GM18526 (cell line): ENCODE results near the gene TSSK6.
A peak's percentile ranks its signal among the peaks of the same experiment; 100 is the strongest.

Source experiments
- POLR2A ChIP-seq: IDR thresholded peaks from 3 replicates; pipeline ENCODE4 v1.6.1; 2011; ENCODE audit not compliant: insufficient read length; ENCODE audit errors: extremely low read depth

Gene TSSK6

GRCh38 chr19:19491321-19492025 lies 23.9 kb downstream of the TSSK6 start:
- no peak for TF ChIP-seq POLR2A

DNA sequence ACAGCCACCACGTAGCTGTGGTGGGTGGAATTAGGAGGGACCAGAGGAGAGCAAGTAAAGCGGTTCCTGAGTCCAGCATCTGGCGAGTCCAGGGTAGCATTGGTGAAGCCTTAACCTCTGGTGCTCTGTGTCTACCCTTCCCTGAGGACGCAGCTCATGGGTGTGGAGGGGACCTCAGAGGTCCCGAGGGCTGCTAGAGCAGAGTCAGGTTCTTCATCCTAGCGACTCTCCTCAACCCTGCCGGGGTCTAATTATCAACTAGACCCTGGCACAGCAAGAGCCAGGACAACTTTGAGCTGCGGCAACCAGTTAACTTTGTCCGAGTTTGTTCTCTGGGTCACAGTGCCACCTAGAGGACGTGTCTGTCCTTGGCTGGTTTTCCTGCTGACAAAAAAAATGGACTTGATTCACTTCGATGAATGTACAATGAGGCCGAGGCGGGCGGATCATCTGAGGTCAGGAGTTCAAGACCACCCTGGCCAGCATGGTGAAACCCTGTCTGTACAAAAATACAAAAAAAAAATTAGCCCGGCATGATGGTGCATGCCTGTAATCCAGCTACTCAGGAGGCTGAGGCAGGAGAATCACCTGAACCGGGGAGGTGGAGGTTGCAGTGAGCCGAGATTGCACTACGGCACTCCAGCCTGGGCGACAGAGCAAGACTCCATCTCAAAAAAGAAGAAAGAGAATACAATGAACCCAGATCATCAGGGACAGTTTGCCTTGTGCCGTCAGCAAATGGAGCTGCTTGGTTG lies 25.0 kb downstream of the TSSK6 start:
- no peak for TF ChIP-seq POLR2A

- no peak for TF ChIP-seq POLR2A
Observed at GRCh38 chr19:19489804-19490204, 25.5 kb downstream of the TSSK6 start.

GRCh38 chr19:19488875-19489690 lies 26.3 kb downstream of the TSSK6 start:
- TF ChIP-seq POLR2A: peak; percentile 27

DNA sequence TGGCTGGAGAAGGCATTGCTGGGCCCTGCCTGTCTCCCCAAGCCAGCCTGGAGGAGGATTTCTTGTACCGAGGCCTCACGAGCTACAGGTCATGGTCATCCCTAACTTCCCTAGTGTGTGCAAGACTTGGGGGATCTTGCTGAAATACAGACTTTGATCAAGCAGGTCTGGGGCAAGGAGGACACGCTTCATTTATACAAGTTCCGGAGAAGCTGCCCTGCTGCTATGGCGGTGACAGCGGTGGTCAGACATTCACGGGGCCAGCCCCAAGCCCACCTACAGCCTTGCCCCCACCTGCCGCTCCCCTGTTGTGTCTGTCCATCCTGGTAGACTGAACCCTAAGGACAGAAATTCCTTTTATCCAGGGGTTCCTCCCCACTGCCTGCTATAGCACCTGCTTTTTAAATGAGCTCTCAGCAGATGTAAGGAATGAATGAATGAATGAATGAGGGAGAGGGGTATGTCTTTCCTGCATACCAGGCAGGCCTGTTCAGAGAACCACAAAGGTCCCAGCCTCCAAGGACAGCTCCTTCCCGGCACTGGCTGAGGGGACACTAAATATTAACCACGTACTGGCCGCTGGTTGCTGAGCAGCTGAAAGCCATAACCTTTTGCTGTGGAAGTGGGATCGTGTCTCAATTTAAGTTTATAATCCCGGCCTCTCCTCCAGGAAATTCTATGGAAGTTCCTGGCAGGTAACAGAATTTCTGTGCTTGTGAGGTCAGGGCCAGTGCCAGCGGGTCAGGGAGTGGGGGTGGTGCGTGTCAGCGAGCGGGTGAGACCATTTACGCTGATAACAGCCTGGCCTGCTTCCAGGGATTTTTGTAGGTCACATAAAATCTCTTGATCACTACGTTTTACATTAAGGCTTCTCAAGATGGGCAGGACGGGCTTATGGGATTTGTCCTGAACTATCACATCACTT lies 27.1 kb downstream of the TSSK6 start:
- no peak for TF ChIP-seq POLR2A

DNA sequence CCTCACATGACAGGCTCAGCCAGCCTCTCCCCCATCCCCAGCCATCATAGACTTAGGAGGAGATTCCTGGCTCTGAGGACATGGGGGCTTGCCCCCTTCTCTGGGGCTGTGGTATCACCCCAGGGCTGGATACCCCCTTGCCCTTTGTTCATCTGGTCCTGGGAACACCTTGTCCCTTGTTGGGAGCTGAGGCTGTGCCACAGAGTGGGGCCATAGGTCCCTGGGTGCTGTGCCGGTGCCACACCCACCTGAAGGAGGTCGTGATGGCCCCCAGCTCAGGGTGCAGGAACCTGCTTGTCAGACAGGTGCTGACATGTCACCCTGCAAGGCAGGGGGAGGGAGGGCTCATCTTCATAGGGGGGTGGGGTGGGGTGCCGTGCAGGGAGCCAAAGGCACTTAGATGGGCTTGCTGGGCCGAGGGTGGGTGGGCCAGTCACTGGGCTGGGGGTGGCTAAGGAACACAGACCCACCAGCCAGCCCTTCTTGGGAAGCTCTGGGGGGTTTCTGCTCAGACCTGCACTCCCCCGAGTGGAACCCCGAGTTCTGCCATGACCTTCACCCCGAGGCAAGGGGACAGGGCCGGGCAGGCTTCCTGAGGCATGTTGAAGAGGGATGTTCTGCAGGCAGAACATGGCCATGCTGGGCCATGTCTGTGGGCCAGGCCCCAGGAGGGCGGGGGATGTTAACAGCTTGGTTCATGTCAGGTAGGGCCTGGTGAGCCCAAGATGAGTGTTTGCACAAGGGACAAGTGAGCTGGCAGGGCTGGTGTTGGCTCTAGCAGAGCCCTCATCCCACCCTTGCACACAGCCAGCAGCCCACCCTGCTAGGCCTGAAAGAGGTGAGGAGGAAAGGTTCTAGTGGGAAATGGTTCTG lies 28.0 kb downstream of the TSSK6 start:
- no peak for TF ChIP-seq POLR2A

GRCh38 chr19:19486343-19487076 lies 28.8 kb downstream of the TSSK6 start:
- TF ChIP-seq POLR2A: no peak

GRCh38 chr19:19485998-19486290 lies 29.4 kb downstream of the TSSK6 start:
- no peak for TF ChIP-seq POLR2A

GRCh38 chr19:19485161-19485997 lies 30.0 kb downstream of the TSSK6 start:
- TF ChIP-seq POLR2A: no peak

GRCh38 chr19:19482809-19483596 lies 32.3 kb downstream of the TSSK6 start:
- no peak for TF ChIP-seq POLR2A

DNA sequence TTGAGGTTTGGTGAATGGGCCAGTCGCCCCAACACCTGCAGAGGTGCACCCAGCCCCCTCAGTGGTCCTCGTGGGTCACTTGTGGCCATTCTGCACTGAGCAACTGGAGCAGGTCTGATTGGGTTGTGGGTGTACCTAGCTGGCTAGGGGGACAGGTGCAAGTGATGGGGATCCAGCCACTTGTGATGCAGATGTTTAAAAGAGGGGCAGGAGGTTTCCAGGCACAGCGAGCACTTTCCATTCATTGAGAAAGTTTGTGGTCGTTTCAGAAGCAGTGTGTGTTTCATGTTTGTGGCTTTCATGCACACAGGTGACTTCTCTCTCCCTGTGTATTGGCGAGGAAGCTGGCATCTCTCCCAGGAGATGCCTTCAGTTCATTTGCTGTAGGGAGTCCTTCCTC lies 34.7 kb downstream of the TSSK6 start:
- TF ChIP-seq POLR2A: no peak
